Smooth muscle cell (in vitro differentiated cells): ENCODE data around the gene MGST2. TPM values are rescaled to one million over a fixed set of nuclear protein-coding genes. Genes with fewer than 3 reads are reported as not detected.

Experiments used
- DNase-seq: peaks from one replicate; lab custom pipeline; 2025; ENCODE audit not compliant: unreplicated experiment; lab: John Stamatoyannopoulos, UW
- H2AFZ ChIP-seq: fragments of 200-600 bp; sonication (generic); 2 replicates; pipeline ENCODE4 v1.6.0; 2016; ENCODE audit warnings: antibody characterized with exemption, low read depth, mild to moderate bottlenecking
- H3F3A ChIP-seq: fragments of 200-600 bp; sonication (generic); 2 replicates; pipeline ENCODE4 v1.6.0; 2017; ENCODE audit warnings: antibody characterized with exemption, low read depth
- H3K27ac ChIP-seq: fragments of 200-600 bp; sonication (generic); 2 replicates; pipeline ENCODE4 v1.5.1; 2016; ENCODE audit warnings: low read depth, mild to moderate bottlenecking
- H3K27me3 ChIP-seq: fragments of 200-600 bp; sonication (generic); 2 replicates; pipeline ENCODE4 v1.6.1; 2016; ENCODE audit warnings: low read depth, mild to moderate bottlenecking
- H3K36me3 ChIP-seq: fragments of 200-600 bp; sonication (generic); 2 replicates; pipeline ENCODE4 v1.5.1; 2016; ENCODE audit warnings: low read depth
- H3K4me1 ChIP-seq: fragments of 200-600 bp; sonication (generic); 2 replicates; pipeline ENCODE4 v1.5.1; 2016; ENCODE audit warnings: low read depth
- H3K4me2 ChIP-seq: fragments of 200-600 bp; sonication (generic); 2 replicates; pipeline ENCODE4 v1.6.0; 2016; ENCODE audit warnings: mild to moderate bottlenecking
- H3K4me3 ChIP-seq: fragments of 200-600 bp; sonication (generic); 2 replicates; pipeline ENCODE4 v1.5.1; 2016; ENCODE audit warnings: mild to moderate bottlenecking
- H3K79me2 ChIP-seq: fragments of 200-600 bp; sonication (generic); 2 replicates; pipeline ENCODE4 v1.6.0; 2016; ENCODE audit warnings: low read depth, mild to moderate bottlenecking
- H3K9ac ChIP-seq: fragments of 200-600 bp; sonication (generic); 2 replicates; pipeline ENCODE4 v1.6.0; 2016; ENCODE audit warnings: low read depth
- H3K9me3 ChIP-seq: fragments of 200-600 bp; sonication (generic); replicated peaks from 2 replicates; pipeline ENCODE4 v1.5.1; 2016; ENCODE audit warnings: low read depth
- H4K20me1 ChIP-seq: fragments of 200-600 bp; sonication (generic); 2 replicates; pipeline ENCODE4 v1.6.0; 2016; ENCODE audit warnings: low read depth
- CTCF ChIP-seq: fragments of 200-600 bp; sonication (generic); IDR thresholded peaks from 2 replicates; pipeline ENCODE4 v1.5.1; 2017; ENCODE audit warnings: borderline replicate concordance, mild to moderate bottlenecking, antibody characterized with exemption; ENCODE audit not compliant: insufficient read depth, poor library complexity, severe bottlenecking
- WGBS: methylation state at CpG from one replicate; pipeline ENCODE4 v1.1.7; 2016; ENCODE audit warnings: low lambda C conversion rate; 5-methylcytosine and 5-hydroxymethylcytosine counted together
- polyA plus RNA-seq: library from polyadenylated mRNA; unstranded; fragments of >200 nt; fragmentation: Nextera tagmentation; extraction: Ambion mirVana; gene quantifications from 2 replicates; pipeline ENCODE4 v1.2.1, GENCODE V29; 2016
- total RNA-seq: library from RNA; depleted of rRNA; stranded (reverse); fragments of >200 nt; gene quantifications from 2 replicates; pipeline ENCODE4 v1.2.3, GENCODE V29; 2014

MGST2 gene
- total and polyA plus RNA-seq, 2 experiments from 2014 or later, result 27.8 to 51.1 TPM

- Histone ChIP-seq H3K4me2 (no peak overlapping the region), H3K36me3 (no peaks in the 10 kb centered on the region), H4K20me1 (no peaks in the 10 kb centered on the region), H3K27ac (no peak overlapping the region), H3K27me3 (no peaks in the 10 kb centered on the region), H2AFZ (no peak overlapping the region), H3K9me3 (no peaks in the 10 kb centered on the region), H3K79me2 (peaks cover 6% of the 10 kb centered on the region), H3K4me1 (no peaks in the 10 kb centered on the region), H3K4me3 (no peak overlapping the region), H3K9ac (no peak overlapping the region), H3F3A (no peaks in the 10 kb centered on the region)
- no peak for TF ChIP-seq CTCF
- WGBS, result 97% methylated on average over 10 of the region's 10 CpGs
- DNase-seq, result no peak
These were observed 9.4 kb downstream of the MGST2 start for GRCh38 chr4:139674875-139675550.

- Histone ChIP-seq H3K27ac (no peak overlapping the region), H2AFZ (no peak overlapping the region), H4K20me1 (no peaks in the 10 kb centered on the region), H3K79me2 (peaks cover 6% of the 10 kb centered on the region), H3K4me1 (no peaks in the 10 kb centered on the region), H3K4me2 (no peak overlapping the region), H3F3A (no peaks in the 10 kb centered on the region), H3K36me3 (no peaks in the 10 kb centered on the region), H3K27me3 (no peaks in the 10 kb centered on the region), H3K4me3 (no peak overlapping the region), H3K9me3 (no peaks in the 10 kb centered on the region), H3K9ac (no peak overlapping the region)
- DNase-seq, result no peak
- 96% methylated on average over 9 of the region's 9 CpGs for WGBS
- no peak for TF ChIP-seq CTCF
These were observed 10.0 kb downstream of the MGST2 start for GRCh38 chr4:139675651-139676050.

- Histone ChIP-seq H3K4me3 (no peak overlapping the region), H3K4me1 (no peaks in the 10 kb centered on the region), H3F3A (no peaks in the 10 kb centered on the region), H3K79me2 (peaks cover 6% of the 10 kb centered on the region), H3K9me3 (no peaks in the 10 kb centered on the region), H3K27me3 (no peaks in the 10 kb centered on the region), H3K9ac (no peak overlapping the region), H3K36me3 (no peaks in the 10 kb centered on the region), H4K20me1 (no peaks in the 10 kb centered on the region), H3K4me2 (no peak overlapping the region), H3K27ac (no peak overlapping the region), H2AFZ (no peak overlapping the region)
- TF ChIP-seq CTCF, result no peak
- WGBS, result 98% methylated on average over 2 of the region's 2 CpGs
- DNase-seq, result no peak
These were observed 10.7 kb downstream of the MGST2 start for GRCh38 chr4:139676365-139676764.
